Left forelimb (tissue), 1 donor: ENCODE measurements around the gene SMYD3.
"Not testable (repeated sequence)": the region's sequence is repeated elsewhere in the genome, so short reads cannot be mapped to it uniquely, and the experiment has no call there.

Source experiments
- DNase-seq: peaks from one replicate; pipeline ENCODE4 v3.0.0-alpha.2; 2018; ENCODE audit warnings: low spot score

The SMYD3 gene

GRCh38 chr1:245770156-245770555 is 736.9 kb downstream of the SMYD3 start:
- DNase-seq, result no peak

- no peak for DNase-seq
Observed at GRCh38 chr1:245768596-245768995, 738.5 kb downstream of the SMYD3 start.

- no peak for DNase-seq
Observed at GRCh38 chr1:245765230-245766000, 741.7 kb downstream of the SMYD3 start.

DNA sequence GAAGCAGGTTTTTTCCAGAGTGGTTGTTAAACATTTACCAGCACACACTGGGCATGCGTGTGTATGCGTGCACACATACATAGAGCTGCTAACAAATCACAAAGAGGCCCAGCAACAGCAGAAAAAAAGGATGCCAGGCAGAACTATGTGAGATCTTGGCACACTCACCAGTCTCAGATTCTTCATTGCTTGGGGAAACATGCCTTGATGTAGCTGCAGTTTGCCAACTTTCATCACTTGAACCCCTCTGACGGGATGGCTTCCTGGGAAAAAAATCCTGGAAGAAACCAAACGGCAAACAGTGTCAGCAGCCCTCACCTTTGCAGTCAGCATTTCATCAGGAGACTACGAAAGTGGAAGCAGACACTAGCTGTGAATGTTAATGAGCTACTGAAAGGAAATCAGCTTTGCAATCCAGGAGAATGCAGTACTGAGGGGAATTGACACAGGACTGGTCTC is 743.2 kb downstream of the SMYD3 start:
- no peak for DNase-seq

- no peak for DNase-seq
Observed at GRCh38 chr1:245762396-245762910, 744.6 kb downstream of the SMYD3 start.

GRCh38 chr1:245760301-245760700 is 746.8 kb downstream of the SMYD3 start:
- DNase-seq, result no peak

GRCh38 chr1:245754463-245754961 is 752.6 kb downstream of the SMYD3 start:
- DNase-seq, result no peak

GRCh38 chr1:245753807-245754206 is 753.3 kb downstream of the SMYD3 start:
- no peak for DNase-seq

DNA sequence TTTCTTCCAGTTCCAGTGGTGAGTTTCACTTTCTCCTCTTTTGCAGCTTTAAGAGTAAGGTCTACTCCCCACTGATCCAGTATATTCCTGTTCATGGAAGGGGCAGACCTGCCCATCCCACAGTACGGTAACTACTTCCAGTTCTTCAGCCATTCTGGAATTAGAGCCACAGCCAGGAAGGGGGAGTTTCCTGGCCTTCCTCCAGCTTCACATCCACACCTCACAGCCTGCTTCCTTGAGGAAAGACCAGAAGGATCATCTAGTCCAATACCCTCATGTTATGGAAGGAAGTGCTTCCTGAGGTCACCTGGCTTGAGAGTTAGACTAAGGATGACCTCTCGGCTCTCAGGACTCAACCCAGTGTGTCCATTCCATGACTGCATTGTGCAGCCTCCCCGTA is 754.5 kb downstream of the SMYD3 start:
- no peak for DNase-seq

- DNase-seq, result no peak
Observed at GRCh38 chr1:245751726-245752470, 755.2 kb downstream of the SMYD3 start.

- no peak for DNase-seq
Observed at GRCh38 chr1:245751116-245751515, 756.0 kb downstream of the SMYD3 start.

DNA sequence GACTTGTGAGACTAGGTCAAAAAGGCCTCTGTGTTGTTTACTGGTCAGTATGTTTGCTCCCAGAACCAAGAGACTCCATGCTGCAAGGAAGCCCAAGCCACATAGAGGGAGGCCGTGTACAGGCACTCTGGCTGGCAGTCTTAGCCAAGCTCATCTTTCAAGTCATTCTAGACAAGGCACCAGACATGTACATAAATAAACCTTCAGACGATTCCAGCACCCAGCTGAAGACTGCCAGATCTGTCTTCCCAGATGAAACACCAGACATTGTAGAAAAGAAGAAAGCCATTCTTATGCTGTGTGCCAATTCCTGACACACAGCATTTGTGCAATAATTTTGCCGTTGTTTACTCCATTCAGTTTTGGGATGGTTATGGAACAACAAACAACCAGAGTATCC is 756.8 kb downstream of the SMYD3 start:
- DNase-seq, result no peak

DNA sequence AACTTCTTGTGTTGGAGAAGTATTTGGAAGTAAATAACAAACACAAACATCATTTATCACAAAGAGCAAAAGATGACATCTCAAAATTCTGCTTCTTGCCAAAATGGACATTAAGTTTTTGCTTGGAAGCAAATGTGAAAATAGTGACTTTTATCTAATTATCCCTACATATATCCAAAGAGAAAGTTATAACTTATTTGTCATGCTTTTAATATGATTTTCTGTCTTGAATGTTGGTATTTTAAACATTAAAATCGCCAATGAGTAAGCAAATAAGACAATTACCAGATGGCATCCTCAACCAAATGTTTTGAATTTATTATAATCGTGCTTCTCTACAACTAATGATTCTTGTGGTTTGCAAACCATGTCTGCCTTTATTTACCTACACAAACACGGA is 758.0 kb downstream of the SMYD3 start:
- no peak for DNase-seq

GRCh38 chr1:245748646-245749045 is 758.4 kb downstream of the SMYD3 start:
- no peak for DNase-seq

DNA sequence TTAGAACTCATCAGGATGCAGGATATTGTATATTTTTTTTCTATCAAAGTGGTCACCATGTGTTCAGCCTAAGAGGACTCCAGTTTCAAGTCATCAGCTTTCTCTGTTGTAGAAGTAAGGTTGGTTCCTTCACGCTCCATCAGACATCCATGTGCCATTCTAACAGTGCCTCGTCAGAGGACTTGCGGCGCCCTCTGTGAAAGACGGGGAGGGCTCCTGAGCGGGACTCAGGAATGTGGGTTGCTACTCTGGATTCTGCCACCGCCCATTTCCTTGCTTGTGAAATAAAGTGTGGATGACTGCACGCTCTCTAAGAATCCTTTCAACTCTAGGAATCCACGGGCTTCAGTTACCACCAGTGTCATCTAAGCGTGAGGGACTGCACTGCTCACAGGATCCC is 758.8 kb downstream of the SMYD3 start:
- no peak for DNase-seq

DNA sequence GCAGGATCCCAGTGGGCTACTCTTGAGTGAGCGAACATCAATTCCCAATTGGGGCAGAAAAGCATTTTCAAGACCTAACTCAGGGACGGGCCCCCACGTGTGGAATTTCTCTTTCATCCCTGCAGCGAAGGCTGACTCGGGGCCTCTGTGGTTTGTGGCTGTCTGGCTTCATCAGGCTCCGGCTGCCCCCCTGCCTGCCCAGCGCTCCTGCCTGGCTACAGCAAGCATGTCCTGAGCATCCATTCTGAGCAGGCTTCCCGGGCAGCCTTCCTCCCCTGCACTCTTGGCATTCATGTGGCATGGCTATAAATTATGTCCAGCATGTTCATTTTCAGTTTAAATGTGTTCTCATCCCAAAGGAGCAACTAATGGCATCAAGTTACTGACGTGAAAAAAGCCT is 764.2 kb downstream of the SMYD3 start:
- no peak for DNase-seq

DNA sequence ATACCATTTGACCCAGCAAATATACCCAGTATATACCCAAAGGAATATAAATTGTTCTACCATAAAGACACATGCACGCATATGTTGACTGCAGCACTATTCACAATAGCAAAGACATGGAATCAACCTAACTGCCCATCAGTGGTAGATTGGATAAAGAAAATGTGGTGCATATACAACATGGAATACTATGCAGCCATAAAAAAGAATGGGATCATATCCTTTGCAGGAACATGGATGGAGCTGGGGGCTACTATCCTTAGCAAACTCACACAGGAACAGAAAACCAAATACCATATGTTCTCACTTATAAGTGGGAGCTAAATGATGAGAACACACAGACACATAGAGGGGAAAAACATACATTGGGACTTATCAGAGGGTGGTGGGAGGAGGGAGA is 766.7 kb downstream of the SMYD3 start:
- DNase-seq, result not testable (repeated sequence)

DNA sequence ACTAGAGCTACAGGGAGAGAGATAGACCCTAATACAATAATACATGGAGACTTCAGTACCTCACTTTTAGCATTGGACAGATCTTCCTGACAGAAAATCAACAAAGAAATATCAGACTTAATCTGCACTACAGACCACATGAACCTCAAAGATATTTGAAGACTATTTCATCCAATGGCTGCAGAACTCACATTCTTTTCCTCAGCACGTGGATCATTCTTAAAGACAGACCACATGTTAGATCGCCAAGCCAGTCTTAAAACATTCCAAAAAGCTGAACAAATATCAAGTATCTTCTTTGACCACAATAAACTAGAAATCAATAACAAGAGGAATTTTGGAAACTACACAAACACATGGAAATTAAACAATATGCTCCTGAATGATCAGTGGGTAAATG is 776.3 kb downstream of the SMYD3 start:
- DNase-seq, result no peak

- not testable (repeated sequence) for DNase-seq
Observed at GRCh38 chr1:245728035-245728434, 779.0 kb downstream of the SMYD3 start.

- DNase-seq, result no peak
Observed at GRCh38 chr1:245721488-245721887, 785.6 kb downstream of the SMYD3 start.

DNA sequence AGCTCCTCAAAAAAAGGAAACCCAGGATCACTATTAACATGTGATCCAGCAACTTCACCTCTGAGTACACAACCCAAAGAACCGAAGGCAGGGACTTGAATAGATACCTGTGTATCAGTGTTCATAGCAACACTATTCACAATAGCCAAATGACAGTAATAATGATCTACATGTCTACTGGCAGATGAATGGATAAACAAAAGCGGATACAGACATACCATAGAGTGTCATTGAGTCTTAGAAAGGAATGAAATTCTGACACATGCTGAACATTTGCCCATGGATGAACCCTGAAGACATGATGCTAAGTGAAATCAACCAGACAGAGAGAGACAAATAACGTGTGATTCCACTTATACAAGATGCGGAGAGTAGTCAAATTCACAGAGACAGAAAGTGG is 788.1 kb downstream of the SMYD3 start:
- DNase-seq, result no peak

- no peak for DNase-seq
Observed at GRCh38 chr1:245718123-245718522, 789.0 kb downstream of the SMYD3 start.

- no peak for DNase-seq
Observed at GRCh38 chr1:245717611-245718010, 789.5 kb downstream of the SMYD3 start.
